Activated T-helper 1 cell treated with anti-CD3 and anti-CD28 coated beads, Interleukin-2, amount 50 U/mL, for 16 hours (primary cell): ENCODE measurements around the gene ABCC5.
"Not testable (repeated sequence)": the region's sequence is repeated elsewhere in the genome, so short reads cannot be mapped to it uniquely, and the experiment has no call there.

Experiments used
- DNase-seq, 2 donors: peaks; one replicate each; pipeline ENCODE4 v3.0.0-alpha.2; 2020; ENCODE audit warnings: low read depth in 1 of 2, low spot score in 1 of 2

The ABCC5 gene

DNA sequence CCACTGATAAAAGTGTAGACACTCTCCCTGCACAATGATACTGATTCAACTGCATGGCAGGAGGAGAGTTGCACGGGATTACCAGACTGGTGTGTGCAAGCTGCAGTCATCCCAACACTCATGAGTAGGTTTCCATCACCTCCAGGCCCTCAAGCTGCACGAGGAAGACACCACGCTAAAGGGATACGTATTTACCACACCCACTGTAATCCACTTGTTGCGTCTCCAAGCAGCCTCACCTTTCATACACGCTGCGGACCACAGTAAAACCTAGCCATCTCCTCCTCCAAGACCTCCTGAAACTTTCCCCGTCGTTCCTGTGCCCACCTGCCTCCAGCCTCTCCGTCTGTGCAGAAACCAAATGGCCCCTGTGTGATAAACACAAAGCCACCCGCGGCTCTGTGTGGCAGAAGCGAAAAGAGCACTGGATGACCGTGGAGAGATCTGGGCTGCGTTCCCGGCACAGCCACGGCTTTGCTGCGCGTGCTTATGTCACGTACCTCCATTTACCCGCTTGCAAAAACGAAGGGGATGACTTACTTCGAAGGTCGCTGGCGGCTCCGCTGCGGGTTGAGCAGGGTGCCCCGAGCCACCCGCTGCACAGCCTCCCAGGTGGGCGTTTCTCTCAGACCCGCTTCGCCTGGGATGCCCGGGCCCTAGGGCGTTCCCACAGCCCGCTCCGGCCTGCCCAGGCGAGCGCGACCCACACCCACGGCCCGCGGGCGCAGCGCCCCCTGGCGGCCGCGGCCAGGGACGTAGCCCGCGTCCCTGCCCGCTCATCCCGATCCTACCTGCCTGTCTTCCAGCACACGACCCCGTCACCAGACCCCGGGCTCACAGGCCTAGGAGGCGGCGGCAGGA lies 643 bp downstream of the ABCC5 start:
- peak; percentile 4 to 40 for DNase-seq

DNA sequence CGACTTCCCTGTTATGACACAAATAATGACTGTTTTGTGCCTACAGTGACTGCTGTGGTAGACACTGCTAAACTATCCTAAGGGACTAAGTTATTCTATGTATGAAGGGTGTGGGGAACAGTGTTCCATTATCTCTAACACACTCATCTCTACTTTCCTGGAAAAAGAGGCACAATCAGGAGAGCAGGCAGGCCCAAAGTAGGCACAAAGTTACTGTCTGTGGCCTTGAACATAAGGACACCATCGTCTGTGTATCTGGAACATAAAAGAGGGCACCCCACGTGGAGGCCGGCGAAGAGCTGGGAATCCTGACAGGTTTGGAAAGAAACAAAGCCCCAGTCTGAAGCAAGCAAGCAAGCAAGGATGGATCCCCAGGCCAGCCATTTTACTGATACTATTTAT lies 1.5 kb downstream of the ABCC5 start:
- DNase-seq, result no peak

DNA sequence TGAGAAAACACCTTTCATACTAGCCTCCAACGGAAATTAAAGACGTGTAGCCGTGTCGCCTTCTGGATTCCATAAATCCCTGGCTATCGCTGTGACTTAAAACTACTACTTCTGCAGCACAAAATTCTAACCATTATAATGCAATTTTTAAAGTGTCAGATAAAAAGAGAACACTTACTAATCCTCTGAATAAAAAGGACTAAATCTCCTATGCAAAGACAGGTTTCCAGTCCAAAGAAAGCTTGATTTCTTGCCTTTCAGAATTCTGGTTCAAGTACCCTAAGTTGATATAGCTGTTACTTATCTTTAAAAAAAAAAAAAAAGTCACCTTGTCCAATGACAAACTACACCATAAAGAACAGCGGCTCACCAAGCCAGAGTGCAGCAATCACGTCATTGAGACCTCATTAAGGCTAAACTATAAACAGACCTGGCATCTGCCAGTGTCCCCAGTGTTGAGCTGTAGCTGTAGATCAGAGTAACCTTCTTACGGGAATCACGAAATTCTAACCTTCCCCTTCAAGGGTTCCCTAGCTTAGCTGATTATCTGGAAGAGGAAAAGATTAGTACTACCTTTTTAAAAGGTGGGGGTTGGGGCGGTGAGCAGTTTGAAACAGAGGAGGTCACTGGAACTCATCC lies 2.2 kb downstream of the ABCC5 start:
- no peak for DNase-seq

DNA sequence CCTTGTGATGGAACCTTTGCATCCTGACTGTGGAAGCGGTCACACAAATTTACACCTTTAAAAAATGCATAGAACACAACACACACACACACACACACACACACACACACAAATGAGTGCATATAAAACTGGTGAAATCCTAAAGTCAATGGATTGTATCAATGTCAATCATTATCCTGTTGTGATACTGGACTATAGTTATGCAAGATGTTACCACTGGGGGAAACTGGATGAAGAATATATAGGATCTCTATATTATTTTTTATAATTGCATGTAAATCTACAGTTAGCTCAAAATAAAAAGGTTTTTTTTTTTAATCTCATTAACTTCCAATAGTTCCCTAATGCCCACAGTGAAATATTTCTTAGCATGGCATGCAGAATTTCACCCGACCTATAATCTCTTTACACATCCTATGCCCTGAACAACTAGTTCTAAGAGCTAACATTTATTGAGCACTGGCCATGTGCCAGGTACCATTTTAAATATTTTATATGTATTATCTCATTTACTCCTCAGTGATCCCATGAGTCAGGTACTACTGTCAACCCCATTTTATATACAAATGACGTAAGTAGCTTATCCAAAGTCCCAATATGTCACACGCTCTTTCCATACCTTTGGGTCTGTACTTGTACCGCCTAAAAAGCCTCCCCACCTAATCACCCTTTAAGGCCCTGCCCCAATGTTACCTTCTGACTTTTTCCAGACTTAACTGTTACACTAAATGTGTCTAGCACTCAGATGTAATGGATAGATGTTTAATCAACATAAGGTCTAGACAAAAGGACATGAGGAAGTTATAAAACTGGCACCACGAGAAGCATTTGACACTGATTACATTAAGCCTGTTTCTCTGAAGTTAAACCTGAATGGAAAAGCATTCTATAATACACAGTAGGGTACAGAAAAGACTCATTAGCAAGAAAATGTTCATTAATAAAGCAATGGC lies 5.5 kb downstream of the ABCC5 start:
- no peak for DNase-seq

DNA sequence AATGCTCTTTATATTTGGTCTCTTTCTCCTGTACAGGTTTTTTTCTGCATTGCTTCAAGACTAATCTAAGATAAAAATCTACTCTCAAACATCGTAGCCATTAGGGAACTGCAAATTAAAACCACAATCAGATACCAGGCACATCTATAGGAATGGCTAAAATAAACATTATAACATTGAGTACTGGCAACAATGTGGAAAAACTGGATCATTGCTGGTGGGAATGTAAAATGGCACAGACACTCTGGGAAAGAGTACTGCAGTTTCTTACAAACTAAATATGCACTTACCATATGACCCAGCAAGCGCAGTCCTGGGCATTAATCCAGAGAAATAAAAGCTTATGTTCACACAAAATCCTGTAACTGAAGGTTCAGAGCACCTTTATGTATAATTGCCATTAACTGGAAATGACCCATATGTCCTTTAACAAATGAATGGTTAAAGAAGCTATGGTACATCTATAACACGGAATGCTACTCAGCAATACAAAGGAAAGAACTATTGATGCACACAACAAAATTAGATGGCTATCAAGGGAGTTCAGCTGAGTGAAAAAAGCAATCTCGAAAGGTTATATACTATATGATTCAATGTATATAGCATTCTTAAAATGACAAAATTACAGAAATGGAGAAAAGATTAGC lies 6.3 kb downstream of the ABCC5 start:
- DNase-seq, result no peak

DNA sequence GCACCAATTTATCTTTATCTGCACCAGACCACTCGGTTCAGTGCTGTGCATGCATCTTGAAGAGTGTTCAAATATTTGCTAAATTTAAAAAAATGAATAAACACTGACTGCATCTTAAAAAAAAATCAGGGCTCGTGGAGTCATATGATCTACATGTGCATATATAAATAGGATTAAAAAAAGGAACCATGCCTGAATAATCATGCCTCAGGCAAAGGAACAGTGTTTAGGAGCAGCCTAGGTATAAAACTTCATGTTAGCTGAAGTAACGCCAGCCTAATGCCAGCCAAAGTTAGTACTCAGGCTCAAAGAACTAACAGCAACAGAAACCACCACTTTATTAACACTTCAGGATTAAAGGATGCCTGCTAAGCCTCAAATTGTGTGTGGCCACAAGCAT lies 9.5 kb downstream of the ABCC5 start:
- DNase-seq, result no peak

DNA sequence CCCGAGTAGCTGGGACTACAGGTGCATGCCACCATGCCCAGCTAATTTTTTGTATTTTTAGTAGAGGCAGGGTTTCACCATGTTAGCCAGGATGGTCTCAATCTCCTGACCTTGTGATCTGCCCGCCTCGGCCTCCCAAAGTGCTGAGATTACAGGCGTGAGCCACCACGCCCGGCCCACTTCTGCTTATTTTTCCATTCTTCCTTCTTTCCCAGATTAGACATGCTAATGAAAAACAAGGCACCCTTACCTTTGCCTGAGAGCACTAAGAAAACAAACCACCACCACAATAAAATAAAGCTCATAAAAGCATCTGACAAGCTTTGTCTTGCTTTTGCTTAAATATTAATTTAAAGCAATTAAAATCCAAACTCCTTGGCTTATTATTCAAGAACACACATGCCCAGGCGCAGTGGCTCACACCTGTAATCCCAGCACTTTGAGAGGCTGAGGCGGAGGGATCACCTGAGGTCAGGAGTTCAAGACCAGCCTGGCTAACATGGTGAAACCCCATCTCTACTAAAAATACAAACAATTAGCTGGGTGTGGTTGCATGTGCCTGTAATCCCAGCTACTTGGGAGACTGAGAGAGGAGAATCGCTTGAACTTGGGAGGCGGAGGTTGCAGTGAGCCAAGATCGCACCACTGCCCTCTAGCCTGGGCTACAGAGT lies 10.4 kb downstream of the ABCC5 start:
- not testable (repeated sequence) for DNase-seq

DNA sequence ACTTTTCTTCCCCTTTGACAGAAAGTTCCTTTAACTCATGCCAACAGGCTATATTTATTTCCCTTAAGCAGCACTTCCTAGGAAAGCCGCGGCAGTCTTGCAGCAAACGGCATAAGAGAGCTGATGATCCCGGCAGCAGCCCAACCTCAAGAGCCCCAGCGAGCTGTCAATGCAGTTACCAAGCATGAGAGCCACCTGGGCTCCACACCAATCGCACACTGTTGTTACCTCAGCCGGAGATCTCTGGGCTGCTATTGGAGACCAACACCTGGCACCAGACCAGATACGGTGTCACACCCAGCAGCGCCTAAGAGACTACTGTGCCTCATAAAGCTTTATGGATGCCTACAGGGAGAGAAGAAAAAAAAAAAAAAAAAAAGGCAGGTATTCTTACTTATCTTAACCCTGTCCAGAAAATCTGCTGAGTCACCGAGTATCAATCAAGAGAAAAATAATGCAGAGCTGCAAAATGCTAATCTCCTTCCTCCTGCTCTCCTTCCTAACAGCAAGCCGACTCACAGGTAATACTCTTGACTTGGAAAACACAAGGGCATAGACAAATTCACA lies 11.7 kb downstream of the ABCC5 start:
- no peak for DNase-seq

DNA sequence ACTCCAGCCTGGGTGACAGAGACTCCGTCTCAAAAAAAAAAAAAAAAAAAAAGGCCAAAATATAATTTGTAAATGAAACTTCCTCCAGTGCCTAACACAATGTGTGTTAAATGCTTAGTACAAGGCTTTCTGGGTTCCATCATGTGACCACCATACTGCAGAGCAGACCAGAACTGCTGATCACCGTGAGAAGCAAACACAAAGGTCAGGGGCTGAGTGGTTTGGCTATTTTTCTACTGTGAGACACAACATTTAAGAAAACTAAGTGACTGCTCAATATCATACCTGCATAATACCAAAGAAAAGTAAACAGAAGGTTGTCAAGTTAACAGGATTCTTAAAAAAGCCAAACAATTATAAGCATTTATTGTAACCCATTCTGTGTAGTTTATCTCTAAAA lies 13.2 kb downstream of the ABCC5 start:
- DNase-seq, result no peak

DNA sequence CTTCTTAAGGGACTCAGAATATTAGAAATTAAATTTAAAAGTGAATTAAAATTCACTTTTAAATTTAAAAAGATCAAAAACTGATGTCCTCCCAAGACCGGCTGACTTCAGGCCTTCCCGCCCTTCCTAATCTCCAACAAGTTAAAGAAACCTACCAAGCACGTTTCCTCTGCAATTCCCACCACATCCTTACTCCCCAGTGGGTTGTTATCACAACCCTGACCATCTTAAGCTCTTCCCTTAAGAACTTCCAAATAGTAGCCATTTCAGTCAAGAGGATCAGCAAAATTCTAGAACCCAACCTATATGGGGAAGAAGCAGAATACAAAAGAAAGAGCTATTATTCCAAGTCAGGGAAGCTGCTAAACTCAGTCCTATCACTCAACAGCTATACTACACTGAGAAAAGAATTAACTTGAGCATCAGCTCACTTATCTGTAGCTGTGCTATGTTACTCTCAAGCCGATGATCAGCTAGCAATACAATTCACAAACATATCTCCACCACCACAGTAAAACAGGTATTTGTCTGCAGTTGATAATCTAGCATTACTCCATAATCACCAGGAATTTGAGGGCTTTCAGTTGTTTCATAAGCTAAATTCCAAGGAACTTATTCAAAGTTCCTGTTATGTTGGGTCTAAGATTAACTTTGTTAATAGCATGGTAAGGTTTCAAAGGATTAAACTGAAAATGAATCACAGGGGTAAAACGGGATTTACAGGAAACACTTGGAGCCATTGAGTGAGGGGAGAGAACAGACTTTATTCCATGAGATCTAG lies 14.3 kb downstream of the ABCC5 start:
- DNase-seq, result no peak

DNA sequence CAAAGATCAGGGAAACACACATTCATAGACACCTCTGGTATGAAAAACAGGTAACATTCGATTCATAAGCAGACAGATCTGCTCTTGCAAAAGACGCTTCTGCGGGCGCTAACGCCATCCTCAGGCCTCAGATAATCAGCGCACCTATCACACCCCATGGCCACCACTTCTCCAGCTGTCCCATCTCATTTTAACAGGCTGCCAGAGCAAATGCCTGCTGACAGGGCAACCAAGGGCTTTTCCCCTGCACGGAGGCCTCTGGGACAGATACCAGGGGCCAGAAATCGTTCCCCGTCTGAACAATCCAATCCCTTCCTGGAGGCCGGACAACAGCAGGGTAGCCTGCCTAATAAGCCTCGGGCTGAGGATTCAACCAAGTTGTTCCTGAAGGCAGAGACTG lies 15.2 kb downstream of the ABCC5 start:
- DNase-seq, result no peak

DNA sequence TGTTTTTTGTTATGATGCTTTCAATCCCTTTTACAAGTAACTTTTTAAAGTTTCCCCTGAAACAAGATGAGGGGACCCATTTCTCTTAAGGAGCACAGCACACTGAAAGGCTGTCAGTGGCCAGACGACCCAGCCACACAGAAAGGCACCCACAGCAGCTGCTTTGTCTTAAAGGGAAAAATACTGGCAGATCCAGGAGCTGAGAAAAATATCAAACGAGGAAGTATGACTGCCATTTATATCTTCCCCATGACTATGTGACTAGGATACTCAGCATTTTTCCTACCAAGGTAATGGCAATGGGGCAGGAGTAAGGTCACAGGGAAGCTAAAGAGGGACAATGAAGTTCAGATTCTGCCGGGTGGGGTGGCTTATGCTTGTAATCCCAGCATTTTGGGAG lies 15.9 kb downstream of the ABCC5 start:
- DNase-seq, result no peak

DNA sequence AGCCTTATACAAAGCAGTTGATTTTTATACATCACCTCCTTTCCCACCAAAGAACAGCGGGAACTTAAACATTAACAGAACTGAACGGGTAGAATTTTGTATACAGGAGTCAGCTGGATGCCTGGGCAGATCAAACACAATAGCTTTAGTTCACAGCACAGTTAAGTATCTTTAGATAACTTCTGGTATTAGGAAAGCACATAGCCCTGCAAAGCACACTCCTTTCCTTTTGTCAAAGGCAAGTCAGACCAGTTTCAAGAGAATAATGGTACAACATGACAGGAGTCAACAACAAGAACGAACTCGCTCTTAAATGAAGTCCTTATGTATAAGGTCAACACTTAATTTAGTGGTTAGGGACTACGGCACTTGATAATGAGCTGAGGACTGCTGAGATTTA lies 26.3 kb downstream of the ABCC5 start:
- no peak for DNase-seq

DNA sequence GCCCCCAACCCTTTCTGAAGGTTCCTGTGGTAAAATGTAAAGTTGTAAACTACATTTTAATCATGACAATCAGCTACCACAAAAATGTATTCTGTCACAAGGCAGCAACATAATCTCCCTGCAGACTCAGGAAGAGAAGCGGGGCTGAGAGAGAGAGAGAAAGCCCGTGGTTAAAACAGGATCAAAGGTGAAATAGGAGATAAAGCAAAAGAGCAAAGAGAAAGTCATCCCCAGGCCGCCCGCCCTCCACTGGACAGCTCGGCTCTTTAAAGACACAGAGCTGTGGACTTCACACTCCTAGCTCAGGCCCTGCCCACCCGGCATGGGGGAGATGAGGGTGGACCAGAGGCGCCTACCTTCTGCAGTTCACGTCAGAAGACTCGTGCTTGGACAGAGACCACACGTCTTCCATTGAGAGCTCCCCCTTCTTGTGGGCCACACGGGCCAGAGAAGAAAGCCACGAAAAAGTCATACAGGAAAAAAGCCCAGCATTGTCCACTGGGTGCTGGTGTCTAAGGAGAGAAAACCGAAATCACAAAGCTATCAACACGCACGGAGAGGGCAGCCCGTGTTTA lies 29.4 kb downstream of the ABCC5 start:
- DNase-seq, result no peak

DNA sequence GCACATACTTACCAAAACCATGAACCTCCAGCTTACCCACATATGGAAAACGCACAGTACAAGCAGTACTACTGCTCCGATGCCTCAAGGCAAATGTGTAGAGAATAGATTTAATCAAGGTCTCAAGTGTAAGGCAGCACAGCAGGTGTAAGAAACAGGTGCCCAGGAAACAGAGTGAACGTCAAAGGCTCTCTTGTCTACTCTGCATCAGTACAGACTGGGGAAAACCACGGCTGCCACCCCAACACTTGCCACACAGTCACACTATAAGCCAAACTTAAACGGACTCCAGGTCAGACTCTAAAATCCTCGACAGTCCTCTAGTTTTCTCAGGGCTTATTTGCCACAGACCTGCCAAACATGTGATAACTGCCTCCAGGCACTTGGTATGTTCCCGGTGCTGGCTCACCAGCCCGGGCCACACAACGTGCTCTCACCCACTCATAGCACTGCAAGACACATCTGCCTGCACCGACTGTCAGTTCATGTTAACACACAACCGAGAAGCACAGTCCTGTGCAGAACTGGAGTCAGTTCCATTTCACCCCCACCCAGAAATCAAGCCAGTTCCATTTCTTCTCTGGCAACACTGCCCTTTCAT lies 30.6 kb downstream of the ABCC5 start:
- DNase-seq, result no peak

DNA sequence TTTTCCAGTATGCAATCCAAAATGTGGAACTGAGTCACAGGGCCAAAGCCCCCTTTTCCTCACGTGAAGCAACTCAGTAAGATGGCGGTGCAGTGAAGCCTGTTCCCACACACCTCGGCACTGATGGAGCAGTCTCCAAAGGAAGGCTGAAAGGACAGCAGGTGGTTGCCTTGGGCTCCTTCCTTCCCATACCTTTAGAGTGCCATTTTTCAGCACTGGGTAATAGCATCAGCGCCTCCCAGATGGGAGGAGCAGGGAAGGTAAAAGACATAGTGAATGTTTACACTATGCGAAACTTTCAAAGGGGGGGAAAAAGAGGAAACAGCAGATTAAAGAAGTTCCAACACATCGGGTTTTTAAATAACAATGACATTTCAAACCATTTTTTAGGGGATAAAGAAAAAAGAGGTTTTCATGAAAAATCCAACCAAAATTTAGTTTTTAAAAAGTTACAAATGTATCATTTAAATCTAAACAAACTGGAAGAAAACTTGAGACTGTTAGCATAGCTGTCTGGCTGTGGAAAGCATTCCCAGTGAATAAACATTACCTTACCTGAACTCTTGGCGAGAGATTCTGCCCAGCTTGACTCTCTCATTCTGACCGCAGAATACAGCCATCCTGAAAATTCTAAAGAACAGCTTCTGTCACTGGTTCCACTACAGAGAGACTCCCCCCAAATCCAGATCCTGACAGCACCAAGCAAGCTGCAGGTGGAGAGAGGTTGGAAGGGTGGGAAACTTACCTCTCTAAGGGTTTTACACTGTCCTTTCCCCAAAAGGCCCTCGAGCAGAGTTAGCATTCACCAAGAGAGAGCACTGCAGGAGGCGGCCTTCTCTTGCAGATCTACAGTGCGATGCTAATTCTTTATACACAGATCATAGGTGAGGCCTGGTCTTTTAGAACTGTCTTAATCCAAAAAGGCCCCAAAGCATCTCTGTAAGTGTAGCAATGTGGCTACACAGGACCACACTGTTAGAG lies 32.6 kb downstream of the ABCC5 start:
- no peak for DNase-seq

DNA sequence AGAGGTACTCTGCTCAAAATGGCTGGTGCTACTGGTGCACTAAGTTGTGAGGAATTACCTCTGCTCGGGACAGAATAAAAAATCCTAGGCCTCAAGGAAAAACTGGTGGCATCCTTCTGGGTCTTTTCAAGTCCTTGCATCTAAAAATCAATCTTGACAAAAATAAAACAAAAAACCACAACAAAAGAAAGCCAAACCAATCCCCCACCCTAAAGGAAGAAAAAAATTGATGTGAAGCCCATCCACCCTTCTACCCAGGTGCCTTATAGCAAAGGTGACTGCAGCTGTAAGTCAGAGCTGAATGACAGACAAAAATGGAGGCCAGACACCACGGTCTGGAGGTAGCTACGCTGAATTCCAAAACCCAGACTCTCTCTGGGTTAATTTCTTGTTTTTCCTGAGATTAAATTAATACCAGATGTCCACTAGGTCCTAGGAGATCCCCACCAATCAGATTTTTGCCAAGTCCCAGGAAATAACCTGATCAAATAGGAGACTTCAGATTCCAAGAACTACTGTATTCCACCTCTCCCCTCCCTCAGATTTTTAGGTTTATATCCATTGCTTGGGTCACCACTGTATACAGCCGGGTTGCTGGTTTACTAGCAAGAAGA lies 33.5 kb downstream of the ABCC5 start:
- DNase-seq, result no peak
